Measurements from ENCODE around the gene MATK.

The MATK gene

GRCh38 chr19:3784607-3785450 lies 1.4 kb downstream of the MATK start:
- peak overlapping the region; percentile 71 for H3K27ac ChIP-seq

GRCh38 chr19:3783660-3784584 lies 2.3 kb downstream of the MATK start:
- H3K27ac ChIP-seq, result no peak overlapping the region
- no peak for TF ChIP-seq ZFX (IDR thresholded peaks at IDR 0.05; ENCODE audit: borderline replicate concordance)
- TF ChIP-seq CTCF (IDR thresholded peaks at IDR 0.05), result peak; percentile 26

More at GRCh38 chr19:3784607-3785450, 1.4 kb downstream of the MATK start:
- no peak for TF ChIP-seq CTCF (IDR thresholded peaks at IDR 0.05)
- TF ChIP-seq ZFX (IDR thresholded peaks at IDR 0.05; ENCODE audit: borderline replicate concordance), result no peak

GRCh38 chr19:3782903-3783302 lies 3.3 kb downstream of the MATK start:
- no peak overlapping the region for H3K27ac ChIP-seq
- TF ChIP-seq CTCF (IDR thresholded peaks at IDR 0.05), result no peak
- no peak for TF ChIP-seq ZFX (IDR thresholded peaks at IDR 0.05; ENCODE audit: borderline replicate concordance)

- no peak overlapping the region for H3K27ac ChIP-seq
- TF ChIP-seq ZFX (IDR thresholded peaks at IDR 0.05; ENCODE audit: borderline replicate concordance) (no peak), CTCF (IDR thresholded peaks at IDR 0.05) (no peak)
Observed at GRCh38 chr19:3782330-3782729, 3.9 kb downstream of the MATK start.

- no peak overlapping the region for H3K27ac ChIP-seq
- no peak for TF ChIP-seq CTCF (IDR thresholded peaks at IDR 0.05)
- no peak for TF ChIP-seq ZFX (IDR thresholded peaks at IDR 0.05; ENCODE audit: borderline replicate concordance)
Observed at GRCh38 chr19:3781603-3782002, 4.6 kb downstream of the MATK start.

DNA sequence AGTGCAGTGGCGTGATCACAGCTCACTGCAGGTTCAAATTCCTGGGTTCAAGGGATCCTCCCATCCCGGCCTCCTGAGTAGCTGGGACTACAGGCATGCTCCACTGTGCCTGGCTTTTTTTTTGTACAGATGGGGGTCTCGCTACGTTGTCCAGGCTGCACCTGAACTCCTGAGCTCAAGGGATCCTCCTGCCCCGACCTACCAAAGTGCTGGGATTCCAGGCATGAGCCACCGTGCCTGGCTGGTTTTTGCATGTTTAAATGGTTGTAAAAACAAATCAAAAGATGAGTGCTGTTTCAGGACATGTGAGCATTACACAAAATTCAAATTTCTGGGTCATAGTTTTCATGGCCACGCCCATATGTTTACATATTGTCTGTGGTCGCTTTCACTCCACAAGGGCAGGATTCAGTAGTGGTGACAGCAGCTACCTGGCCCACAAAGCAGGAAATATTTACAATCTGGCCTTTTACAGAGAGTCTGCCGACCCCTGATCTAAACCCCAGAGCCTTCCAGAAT lies 5.3 kb downstream of the MATK start:
- H3K27ac ChIP-seq, result no peak overlapping the region
- TF ChIP-seq ZFX (IDR thresholded peaks at IDR 0.05; ENCODE audit: borderline replicate concordance) (no peak), CTCF (IDR thresholded peaks at IDR 0.05) (no peak)

All from 22Rv1 (cell line).